Astrocyte of the hippocampus (primary cell): ENCODE measurements around the gene PARP3.

Source experiments
- DNase-seq: peaks from one replicate; pipeline ENCODE4 v3.0.0; 2011; ENCODE audit warnings: low read depth, low spot score

The PARP3 gene

DNA sequence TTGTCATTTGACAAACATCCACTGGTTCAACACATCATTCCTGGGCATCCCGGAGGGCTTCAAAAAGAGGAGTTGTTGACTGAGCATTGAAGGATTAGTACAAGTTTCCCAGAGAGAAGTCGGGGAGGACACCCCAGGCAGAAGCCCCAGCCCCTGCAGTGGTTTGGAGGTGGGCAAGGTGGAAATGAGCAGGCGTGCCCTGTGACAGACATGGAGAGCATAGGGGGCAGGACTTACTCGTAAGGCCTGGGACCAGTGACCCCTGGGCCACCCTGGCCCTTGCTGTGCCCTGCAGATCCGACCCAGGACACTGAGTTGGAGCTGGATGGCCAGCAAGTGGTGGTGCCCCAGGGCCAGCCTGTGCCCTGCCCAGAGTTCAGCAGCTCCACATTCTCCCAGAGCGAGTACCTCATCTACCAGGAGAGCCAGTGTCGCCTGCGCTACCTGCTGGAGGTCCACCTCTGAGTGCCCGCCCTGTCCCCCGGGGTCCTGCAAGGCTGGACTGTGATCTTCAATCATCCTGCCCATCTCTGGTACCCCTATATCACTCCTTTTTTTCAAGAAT is 5.9 kb downstream of the PARP3 start:
- no peak for DNase-seq

DNA sequence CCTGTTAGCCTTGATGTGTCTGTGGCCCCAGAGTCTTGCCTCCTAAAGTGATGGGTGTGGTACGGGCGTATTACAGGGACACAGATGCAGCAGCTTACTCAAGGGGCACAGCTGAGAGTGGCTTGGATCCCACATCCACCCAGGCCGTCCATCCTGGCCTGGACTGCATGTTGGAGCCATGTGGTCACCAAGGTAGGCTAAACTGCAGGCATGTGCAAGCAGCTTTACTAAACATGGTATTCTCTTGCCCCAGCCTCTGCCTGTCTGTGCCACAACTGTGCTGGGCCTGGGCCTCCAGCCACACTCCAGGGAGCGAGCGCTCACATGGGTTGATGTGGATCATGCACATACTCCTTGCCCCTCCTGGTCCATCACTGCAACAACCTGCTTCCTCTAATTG is 7.0 kb downstream of the PARP3 start:
- DNase-seq, result no peak

DNA sequence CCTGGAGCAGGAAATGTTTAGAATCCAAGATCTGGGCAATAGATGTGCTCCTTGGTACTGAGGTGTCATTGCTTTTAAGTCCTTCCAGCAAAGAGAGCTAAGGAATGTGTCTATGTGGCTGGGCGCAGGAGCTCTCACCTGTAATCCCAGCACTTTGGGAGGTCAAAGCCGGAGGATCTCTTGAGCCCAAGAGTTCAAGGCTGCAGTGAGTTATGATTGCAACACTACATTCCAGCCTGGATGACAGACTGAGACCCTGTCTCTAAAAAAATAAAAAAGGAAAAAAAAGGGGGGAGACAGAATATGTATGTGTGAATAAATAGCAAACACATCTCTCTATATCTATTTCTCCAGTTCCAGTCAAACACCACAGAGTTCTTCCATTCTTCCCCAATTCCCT is 8.7 kb downstream of the PARP3 start:
- DNase-seq, result no peak

DNA sequence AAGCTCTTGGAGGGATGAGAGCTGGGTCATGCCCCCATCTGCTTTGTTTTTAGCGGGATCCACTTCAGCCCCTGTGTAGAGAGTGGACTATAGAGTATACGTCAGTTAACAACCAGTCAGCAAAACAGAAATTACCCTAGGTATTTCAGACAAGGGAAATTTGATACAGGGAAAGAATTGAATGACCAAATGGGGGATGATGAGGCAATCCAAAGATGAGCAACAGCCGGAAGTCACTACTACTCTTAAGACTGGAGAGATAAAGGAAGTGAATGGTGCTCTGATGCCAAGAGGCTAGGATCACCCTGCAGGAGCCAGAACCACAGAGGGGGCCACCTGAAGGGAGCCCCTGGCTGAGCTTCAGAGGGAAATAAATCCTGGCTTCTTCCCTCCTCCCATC is 11.3 kb downstream of the PARP3 start:
- no peak for DNase-seq

DNA sequence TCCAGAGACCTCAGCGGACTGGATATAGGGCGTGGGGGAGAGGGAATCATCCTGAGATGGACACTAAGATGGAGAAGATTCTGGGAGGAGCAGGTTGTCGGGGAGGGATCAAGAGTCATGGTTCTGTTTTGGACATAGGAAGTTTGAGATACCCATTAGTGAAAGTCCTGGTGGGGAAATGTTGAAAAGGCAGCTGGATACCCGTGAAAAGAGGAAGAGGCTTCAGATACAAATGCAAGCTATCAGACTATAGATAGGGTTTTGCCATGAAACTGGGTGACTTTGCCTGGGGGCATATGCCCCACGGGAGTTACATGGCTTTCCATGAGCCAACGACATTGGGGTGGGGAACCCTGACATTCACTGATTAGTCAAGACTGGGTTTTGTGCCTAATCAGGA is 11.9 kb downstream of the PARP3 start:
- no peak for DNase-seq

DNA sequence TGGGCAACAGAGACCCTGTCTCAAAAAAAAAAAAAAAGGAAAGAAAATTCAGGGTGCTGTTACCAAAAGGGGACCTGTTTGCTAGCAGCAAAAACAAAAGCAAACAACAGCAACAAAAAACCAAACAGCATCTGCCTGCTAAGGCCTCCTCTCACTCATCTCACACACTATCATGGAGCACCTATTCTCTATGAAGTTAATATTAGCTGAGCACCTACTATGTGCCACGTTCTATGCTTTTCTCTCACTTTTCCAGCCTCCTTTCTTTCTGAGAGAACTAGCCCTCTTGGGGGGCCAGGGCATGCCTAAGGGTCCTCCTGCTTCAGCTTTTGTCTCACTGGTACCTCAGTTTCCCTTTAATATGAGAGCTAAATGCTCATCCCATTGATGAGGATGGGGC is 12.6 kb downstream of the PARP3 start:
- DNase-seq, result no peak

DNA sequence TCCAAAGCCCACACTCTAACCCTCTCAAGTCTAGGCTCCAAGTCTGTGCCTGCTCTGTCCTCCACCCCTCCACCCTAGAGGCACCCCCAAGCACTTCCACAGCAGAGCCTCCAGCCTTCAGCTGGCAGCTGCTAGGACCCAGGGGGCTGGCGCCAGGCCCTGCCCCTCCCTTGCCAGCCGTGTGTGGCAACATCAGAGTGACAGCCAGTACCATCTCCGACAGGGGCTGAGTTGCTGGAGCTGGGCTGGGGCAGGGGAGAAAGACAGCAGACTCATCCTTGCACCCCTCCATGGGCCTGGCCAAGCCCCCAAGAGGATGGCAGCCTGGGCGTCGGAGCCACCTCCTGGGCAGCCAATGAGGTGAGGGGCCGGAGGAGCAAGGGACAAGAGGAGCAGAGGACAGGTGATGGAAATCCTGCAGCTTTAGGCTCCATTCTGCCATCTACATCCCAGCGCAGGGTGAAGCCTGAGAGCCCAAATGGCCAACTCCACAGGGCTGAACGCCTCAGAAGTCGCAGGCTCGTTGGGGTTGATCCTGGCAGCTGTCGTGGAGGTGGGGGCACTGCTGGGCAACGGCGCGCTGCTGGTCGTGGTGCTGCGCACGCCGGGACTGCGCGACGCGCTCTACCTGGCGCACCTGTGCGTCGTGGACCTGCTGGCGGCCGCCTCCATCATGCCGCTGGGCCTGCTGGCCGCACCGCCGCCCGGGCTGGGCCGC is 13.2 kb downstream of the PARP3 start, which contains the start of gene GPR62:
Gene GPR62, plus strand, starts transcription at position 207 of the 718 bp plus-strand sequence. Its CDS starts 272 bp downstream, at position 479.
- no peak for DNase-seq

DNA sequence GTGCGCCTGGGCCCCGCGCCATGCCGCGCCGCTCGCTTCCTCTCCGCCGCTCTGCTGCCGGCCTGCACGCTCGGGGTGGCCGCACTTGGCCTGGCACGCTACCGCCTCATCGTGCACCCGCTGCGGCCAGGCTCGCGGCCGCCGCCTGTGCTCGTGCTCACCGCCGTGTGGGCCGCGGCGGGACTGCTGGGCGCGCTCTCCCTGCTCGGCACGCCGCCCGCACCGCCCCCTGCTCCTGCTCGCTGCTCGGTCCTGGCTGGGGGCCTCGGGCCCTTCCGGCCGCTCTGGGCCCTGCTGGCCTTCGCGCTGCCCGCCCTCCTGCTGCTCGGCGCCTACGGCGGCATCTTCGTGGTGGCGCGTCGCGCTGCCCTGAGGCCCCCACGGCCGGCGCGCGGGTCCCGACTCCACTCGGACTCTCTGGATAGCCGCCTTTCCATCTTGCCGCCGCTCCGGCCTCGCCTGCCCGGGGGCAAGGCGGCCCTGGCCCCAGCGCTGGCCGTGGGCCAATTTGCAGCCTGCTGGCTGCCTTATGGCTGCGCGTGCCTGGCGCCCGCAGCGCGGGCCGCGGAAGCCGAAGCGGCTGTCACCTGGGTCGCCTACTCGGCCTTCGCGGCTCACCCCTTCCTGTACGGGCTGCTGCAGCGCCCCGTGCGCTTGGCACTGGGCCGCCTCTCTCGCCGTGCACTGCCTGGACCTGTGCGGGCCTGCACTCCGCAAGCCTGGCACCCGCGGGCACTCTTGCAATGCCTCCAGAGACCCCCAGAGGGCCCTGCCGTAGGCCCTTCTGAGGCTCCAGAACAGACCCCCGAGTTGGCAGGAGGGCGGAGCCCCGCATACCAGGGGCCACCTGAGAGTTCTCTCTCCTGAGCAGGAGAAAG is 14.0 kb downstream of the PARP3 start:
- peak; percentile 84 for DNase-seq

DNA sequence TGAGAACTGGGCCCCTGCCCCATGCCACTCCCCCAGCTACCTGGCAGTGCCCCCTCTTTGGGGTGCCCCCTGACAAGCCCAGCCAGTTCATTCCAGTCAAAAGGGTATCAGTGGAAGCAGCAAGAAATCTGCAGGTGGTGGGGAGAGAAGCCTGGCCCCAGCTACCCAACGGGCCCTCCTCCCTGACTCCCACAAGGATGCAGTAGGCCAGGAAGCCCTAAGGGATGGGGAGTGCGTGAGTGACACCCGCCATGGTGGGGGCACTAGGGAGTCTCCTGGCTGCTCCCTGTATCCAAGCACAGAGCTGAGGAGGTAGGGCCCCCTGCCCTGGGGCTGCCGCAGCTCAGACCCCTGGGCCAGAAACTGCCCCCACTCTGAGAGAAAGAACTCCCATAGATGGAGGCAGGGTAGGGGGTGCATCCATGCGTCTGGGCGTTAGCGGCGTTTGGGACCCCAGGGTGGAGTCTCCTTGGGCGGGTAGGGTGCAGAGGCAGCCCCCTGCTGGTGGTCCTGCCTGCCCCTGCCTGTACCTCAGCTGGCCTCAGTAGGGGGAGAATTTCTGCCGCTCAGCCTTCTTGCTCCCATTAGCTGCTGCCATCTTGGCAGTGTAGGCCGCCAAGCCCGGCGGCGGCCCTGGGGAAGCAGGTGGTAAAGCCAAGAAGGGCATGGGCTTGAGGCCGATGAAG is 15.5 kb downstream of the PARP3 start:
- DNase-seq, result no peak

DNA sequence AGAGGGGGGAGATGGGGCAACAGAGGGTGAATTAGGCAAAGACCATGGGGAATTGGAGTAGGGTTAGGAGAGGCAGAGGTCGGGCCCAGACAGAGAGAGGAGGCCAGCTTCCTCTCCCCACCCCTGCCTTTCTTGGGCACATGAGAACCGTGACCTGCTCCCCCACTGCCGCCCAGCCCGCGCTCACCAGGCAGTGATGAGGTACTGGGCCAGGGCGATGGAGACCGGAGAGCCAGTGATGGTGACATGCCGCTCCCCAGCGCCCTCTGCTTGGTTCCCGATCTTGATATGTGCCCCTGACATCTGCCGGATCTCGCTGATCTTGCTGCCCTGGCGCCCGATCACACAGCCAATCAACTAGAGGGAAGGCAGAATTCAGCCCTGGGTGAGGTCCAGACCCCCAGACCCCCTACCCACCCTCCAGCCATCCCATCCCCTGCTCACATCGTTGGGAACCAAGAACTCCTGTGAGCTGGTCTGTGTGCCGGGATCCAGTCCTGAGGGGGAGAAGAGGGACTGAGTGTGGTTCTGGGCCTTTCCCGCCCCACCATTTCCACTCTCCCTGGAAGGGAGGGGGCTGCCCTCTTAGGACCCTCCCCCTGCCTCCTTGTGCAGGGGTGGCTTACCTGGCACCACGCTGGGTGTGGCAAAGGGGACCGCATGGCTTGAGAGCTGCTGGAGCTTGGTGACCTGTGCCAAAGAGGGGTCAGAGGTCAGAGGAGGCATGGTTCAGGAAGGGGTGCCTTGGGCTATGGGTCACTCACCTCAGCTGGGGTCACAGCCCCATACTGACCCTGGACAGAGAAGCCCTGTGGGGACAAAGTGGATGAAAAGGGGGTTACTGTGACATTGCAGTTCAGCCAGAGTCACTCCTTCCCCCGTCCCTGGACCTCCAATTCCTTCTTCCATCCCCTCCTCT is 16.7 kb downstream of the PARP3 start:
- DNase-seq, result no peak

DNA sequence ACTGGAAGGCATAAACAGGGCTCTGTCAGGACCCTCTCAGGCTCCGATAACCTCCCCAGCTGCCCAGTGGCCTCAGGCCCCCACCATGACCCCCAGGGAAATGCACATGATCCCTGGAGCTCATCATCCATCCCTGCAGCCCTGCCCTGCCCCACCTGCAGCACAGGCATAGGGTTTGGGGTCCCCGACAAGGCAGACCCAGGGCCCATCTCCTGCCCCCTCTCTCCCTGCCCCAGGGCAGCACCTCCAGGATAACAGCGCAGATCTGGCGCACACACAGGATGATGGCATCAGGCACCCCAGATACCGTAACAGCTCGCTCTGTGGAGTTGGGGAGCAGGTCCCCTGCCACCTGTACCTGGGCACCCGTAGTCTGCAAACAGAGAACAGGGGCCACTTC is 17.5 kb downstream of the PARP3 start:
- DNase-seq, result no peak

DNA sequence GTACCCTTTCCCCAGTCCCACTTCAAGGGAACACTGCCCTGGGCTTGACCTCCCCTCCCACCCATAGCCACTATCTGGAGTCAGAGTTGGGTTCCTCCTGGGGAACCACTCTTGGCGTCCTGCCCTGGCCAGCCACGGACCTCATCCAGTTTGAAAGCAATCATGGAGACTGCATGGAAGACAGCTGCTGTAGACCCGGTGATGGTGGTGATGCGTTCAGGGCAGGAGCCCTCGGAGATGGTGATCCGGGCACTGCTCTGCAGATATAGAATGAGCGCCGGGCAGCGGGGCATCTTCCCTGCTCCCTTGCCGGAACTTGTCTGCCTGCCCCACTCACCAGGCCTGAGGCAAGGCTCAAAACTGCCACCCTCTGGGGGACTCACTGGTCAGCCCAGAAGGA is 18.2 kb downstream of the PARP3 start:
- no peak for DNase-seq

DNA sequence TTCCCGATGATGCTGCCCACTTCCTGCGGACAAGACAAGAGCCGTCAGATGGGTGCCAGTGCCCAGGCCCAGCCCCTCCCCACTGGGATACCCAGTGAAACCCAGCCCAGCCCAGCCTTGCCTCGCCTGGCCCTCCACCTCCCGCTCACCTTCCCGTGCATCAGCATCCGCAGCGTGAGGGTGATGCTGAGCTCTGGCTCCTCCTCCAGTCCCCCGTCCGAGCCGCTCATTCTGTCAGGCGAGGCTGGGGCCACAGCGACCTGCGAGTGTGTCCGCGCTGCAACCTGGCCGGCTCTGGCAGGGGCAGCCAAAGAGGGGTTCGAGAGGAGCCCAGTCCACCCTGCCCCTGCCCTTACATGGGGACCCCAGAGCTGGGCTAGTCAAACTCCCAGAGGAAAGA is 18.8 kb downstream of the PARP3 start:
- DNase-seq, result no peak

DNA sequence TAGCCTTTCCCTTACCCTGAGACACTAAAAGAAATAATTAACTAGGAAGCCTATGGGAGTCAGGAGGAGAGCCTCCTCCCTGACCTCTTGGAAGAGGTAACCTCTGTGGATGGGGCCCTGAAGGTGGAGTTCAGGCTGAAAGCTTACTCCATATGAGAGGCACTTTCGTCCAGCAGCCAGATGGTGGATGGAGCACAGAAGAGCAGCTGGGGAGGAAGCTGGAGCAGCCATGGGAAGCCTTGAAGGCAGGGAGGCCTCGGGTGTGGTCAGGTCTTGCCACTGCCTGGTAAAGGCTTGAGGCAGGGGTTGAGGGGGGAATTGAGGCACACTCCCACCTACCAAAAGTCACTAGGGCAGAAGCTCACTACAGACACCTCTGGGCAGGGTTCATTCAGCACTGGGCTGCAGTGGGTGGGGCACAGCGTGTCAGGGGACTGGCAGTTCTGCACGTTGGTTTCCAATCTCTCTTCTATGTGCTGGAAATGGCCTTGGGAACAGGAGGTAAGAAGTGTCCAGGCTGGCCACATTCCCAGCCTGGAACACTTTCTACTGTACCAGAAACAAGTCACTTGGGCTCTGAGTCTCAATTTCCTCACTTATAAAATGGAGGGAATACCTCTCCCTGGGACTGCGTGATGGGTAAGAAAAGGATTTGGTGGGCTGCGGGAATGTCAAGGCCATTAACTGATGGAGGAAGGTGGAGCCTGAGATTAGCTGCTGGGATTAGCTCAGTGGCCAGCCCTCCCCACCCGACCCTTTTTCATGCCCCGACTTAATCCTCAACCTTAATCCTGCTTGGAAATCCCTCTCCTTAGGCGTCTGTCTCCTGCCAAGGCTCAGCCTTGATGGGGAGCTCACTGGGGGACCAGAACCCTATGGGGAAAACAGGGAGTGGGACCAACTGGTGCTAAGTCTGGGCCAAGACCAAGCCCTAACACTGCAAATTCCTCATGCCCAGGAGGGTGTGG is 19.7 kb downstream of the PARP3 start:
- no peak for DNase-seq

DNA sequence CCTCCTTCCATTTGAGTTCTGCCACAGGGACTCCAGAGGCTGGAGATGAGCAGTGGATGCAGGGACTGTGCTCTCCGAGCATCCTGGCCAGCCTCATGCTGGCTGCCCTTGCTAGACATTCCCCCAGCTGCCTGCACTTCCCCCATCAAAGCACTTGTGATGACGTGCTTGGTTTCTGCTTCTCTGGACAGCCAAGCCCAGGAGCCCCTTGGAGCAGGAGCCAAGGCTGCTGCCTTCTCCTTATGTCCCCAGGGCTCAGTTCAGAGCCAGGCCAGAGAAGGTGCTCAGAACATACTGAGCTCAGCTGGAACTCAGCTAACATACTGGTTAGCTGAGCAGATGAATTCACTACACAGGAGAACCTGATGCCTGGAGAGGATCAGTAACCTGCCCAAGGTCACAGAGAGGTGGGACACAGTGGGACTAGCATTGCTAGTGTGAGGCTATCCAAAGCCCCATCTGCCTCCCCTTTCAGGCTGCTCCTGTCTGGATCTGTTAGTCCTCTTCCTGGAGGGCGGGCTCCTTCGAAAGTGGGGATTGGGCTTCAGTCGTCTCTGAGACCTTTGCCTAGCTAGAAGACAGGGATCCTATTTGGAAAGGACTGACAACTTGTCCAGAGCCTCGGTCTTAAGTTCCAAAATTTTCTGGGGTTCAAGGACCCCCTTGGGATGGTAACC is 20.8 kb downstream of the PARP3 start:
- no peak for DNase-seq

DNA sequence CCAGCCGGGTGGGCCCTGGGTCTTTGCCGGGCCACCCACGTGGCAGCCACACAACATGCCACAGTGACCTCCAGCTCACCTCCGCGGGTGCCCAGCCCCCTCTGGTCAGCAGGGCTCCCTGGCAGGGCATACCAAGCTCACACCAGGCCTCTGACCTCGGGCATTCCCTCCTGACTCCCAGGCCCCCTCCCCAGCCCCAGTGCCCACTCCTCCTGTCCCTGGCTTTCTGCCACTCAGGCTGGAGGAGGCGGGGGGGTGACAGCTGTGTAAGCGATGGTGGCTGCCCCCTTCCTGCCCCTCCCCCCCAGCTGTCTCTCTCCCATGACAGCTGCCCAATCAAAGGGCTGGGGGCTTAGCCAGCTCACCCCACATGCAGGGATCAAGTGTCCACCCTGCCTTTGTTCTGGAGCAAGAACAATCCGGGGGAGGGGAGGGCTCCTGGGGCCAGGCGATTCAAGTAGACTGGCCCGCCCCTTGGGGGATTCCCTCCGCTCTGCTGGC is 21.8 kb downstream of the PARP3 start:
- DNase-seq, result no peak

DNA sequence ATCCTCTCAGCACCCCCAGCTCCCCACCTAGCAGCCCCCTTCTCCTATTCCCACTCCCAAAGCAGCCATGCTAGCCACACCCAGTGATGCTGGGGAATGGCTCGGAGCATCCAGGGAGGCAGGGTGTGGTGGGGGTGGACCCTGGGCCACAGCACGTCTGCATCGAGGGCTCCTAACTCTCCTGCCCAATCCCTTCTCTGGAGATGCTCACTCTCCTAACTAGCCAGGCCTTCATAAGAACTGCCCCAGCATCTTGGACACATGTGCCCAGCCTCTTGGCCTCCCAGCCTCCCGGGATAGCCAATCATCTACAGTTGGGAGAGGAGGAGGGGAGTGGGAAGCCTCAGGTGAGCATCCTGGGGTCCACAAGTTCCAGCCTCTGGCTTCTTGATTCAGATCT is 22.4 kb downstream of the PARP3 start:
- no peak for DNase-seq

DNA sequence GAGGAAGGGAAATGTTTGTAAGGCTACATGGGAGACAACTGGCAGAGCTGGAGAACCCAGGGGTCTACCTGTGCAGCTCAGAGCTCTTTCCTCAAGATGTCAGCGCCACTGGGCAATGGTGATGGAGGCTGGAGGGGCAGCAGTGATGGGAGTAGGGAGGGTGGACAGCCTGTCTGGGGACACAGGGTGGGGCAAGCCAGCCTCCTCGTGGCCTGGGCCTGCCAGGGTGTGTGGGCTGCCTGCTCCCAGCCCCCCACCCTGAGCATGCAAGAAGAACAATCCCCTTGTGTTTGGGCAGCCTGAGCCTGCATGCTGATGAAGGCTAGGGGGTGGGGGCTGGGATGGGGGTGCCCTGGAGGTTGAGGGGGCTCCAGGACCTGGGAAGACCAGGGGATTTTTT is 23.9 kb downstream of the PARP3 start:
- no peak for DNase-seq

DNA sequence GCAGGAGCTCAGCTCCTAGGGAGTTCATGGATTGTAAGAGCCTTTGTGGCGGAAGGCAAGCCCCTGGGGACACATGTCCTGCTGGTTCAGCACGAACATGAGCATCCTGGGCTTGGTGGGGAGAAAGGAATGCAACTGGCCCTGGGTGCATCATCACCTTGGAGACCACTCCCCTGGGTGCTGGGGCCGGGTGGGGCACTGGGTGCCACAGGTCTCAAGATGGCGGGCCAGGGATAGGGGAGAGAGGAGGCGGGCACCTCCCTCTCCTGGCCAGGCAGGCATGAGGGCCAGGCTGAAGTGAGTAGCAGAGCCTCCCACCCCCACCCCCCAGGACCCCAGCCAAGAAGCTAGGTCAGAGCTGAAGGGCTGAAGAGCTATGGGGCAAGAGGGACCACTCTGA is 24.3 kb downstream of the PARP3 start:
- peak; percentile 25 for DNase-seq
